ENCODE results near the gene NTM. TPM values are rescaled to one million over a fixed set of nuclear protein-coding genes. Genes with fewer than 3 reads are reported as not detected.

Gene NTM
- total RNA-seq, 1 donor, result not detected

GRCh38 chr11:132142121-132142520, 771.7 kb downstream of the NTM start:
- DNase-seq (ENCODE audit: low read depth in 2 of 3, low spot score in 2 of 3), result no peak

- no peak for DNase-seq (ENCODE audit: low read depth in 2 of 3, low spot score in 2 of 3)
These were observed 772.1 kb downstream of the NTM start for GRCh38 chr11:132142554-132142953.

- DNase-seq (ENCODE audit: low read depth in 2 of 3, low spot score in 2 of 3), result no peak
These were observed 777.0 kb downstream of the NTM start for GRCh38 chr11:132147464-132147863.

GRCh38 chr11:132154781-132155180, 784.4 kb downstream of the NTM start:
- DNase-seq (ENCODE audit: low read depth in 2 of 3, low spot score in 2 of 3), result no peak

DNA sequence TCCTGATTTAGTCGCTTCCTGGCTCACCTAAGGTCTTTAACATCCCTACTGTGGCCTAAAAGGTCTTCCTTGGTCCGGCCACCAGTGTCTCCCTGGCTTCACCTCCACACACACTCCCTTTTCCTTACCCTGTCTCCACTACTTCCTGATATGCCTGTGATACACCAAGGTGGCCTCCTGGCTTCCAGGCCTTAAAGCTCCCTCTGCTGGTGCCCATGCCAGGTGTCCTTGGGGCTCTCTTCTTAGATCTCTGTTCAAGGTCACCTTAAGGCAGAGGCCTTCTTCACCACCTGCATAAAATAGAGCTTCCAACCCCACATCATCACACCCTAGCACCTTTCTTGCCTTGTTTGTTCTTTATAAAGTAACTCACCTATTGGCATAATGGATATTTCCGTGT, 787.7 kb downstream of the NTM start:
- no peak for DNase-seq (ENCODE audit: low read depth in 2 of 3, low spot score in 2 of 3)

DNA sequence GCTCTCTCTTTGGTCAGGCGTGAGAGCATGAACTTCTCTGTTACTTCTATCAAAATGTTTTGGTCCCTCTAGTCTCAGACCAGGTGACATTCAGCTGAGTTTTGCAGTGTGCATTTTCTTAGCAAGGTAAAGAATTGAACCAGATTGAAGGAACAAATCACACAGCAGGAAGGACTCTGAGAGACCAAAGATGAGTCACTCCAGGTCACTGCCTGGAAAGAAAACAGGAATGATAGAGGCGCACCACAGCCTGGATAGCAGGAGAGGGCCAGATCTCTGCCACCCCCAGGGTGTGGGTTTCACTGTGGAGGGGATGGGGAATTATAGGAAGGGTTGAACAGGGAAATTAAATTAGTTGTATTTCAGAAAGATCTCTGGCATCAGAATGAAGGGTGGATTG, 788.3 kb downstream of the NTM start:
- no peak for DNase-seq (ENCODE audit: low read depth in 2 of 3, low spot score in 2 of 3)

DNA sequence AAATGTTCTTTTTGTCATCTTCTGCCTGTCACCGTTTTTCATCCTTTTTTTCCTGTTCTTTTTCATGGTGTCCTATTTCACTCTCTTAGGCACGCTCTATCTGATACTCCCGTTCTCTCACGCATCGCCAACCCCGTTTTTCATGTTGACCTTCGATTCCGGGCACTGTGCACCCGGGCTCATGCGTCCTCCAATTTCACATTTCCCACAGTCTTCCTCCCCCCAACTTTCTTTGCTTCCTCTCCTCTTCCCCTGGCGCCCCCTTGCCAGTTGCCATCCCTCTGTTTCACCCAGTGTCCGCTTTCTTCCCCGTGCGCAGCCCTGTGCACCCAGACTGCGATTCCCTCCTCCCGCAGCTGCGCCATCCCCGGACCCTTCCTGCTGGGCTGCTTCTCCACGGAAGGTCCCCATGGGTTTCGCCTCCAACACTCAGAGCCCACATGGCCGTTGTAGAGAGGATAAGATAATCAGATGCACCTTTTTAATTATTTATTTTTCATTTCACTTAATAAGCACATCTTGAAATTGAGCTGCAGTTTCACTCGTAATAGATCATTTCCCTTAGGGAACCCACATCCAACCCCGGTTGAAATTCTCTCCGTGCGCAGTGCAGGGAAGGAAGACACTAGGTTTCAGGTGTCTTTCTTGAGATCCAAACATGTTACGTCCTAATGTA, 791.1 kb downstream of the NTM start:
- no peak for DNase-seq (ENCODE audit: low read depth in 2 of 3, low spot score in 2 of 3)

DNA sequence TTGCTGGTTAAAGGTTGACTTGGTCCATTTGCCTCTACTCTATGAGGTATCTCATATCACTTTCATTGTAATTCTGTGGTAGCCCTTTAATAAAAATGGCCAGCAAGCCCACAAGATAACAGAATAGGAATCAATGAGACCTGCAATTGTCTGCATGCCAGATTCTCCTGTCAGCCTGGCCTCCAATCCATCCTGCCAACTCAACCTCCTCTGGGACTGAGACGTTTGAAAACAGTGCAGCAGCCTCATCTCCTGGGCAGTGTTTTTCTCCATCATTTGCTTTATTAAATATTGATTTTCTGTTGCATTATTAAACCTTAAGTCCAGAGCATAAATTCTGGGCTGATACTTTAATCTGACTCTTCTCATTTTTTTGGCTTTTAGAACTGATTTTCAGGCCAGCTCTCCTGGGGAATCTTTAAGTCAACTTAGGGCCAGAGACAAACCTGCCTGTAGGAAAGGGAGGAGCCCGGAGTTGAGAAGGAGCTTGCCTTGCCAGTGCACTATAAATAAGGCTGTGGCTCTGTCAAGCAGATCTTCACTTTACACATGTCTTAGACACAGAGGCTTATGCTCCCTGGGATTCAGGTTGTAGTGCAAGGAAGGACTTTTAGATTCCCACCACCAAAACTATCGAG, 798.0 kb downstream of the NTM start:
- no peak for DNase-seq (ENCODE audit: low read depth in 2 of 3, low spot score in 2 of 3)

GRCh38 chr11:132171031-132171430, 800.6 kb downstream of the NTM start:
- DNase-seq (ENCODE audit: low read depth in 2 of 3, low spot score in 2 of 3), result no peak

DNA sequence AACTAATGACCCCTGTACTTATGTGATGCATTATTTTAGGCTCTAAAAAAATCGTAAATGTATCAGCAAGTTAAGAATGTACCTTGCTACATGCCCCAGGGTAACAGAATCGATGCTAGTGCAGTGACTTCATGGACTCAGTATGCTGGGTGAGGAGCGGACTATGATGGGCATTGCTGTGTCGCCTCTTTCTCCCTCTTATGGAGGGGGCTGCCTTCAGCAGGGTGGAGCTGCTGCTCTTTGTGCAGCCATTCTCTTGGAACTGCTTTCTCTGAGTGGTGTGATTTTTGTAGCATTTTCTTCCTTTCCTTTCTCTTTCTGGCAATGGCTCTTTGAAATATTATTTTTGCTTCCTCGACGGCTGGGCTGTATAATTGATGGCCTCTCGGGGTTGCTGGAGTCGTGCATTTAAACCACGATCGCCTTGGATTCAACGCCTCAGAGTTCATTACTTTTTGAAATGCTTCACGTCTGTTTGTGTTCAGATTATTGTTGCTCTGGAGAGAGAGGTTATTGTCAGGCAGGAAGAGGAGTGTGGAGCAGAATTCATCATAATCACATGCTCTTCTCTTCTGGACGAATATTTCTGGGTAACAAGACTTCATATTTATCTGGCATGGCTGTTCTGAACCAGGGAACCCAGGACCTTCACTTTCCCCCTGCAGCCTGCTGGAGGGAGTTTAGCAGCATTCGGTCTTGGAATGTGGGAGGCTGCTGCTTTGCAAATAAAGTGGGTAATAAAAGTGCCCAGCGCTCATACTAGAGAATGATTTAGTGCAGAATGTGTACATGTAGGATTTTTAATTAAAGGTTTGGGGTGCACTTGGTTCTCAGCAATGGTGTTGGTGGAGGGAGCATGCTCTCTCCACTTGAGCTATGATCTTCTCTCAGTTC, 804.2 kb downstream of the NTM start:
- DNase-seq (ENCODE audit: low read depth in 2 of 3, low spot score in 2 of 3), result no peak

DNA sequence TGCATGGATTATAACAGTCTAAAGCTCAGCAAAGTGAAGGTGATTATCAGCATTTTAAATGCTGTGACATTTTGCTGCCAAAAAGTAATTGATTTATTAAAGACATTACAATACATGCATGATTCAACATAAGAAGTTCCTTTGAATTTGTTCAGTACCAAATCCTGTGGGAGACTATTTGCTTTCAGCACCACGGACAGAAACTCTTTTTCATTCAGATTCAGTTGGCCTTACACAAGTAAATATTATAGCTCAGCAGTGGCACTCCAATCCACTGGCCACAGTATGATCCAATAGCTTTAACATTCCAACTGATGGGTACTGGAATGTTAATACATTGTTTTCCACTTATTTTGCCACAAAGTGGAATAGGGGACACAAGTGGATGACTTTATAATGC, 806.7 kb downstream of the NTM start:
- DNase-seq (ENCODE audit: low read depth in 2 of 3, low spot score in 2 of 3), result peak in 1 of 3 donors; percentile 27

DNA sequence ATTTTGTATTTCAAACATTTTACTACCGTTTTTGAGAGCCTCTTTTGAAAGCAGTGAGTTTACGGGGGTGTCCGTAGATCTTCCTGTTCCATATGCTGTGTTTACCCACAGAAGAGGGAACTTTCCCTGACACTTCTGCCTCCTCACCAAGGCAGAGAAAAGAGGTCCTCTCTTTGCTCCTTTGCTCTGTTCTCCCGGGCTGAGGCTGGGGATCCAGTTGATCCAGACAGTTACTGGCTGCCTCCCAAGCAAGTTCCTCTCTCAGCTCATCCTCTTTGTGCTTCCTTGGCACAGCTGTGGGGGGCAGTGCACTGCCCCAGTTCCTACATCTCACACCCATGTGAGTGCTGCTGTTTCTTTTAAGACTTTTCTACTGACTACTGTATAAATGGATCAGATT, 813.7 kb downstream of the NTM start:
- no peak for DNase-seq (ENCODE audit: low read depth in 2 of 3, low spot score in 2 of 3)

- DNase-seq (ENCODE audit: low read depth in 2 of 3, low spot score in 2 of 3), result no peak
These were observed 815.5 kb downstream of the NTM start for GRCh38 chr11:132185726-132186592.

GRCh38 chr11:132186699-132187098, 816.3 kb downstream of the NTM start:
- no peak for DNase-seq (ENCODE audit: low read depth in 2 of 3, low spot score in 2 of 3)

DNA sequence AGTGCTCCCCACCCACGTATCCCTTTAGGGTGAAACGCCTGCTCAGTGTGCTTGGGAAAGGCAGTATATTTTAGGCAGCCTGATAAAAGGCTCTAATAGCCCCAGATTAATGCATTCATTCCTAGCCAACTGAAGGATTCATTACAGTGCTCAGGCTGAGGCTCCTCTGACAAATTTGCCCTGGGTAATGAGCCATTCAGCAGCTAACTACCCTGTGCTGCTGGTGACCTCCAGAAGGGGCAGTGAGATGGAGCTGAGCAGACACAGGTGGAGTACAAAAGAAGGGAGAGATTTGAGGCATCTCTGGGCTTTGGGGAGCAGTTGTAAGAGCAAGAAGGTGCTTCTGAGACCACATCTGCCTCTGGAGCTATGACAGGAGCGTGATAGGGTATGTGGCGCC, 817.0 kb downstream of the NTM start:
- DNase-seq (ENCODE audit: low read depth in 2 of 3, low spot score in 2 of 3), result no peak

- DNase-seq (ENCODE audit: low read depth in 2 of 3, low spot score in 2 of 3), result no peak
These were observed 817.4 kb downstream of the NTM start for GRCh38 chr11:132187814-132188213.

- no peak for DNase-seq (ENCODE audit: low read depth in 2 of 3, low spot score in 2 of 3)
These were observed 826.5 kb downstream of the NTM start for GRCh38 chr11:132196928-132197327.

- DNase-seq (ENCODE audit: low read depth in 2 of 3, low spot score in 2 of 3), result no peak
These were observed 830.0 kb downstream of the NTM start for GRCh38 chr11:132200353-132200936.

DNA sequence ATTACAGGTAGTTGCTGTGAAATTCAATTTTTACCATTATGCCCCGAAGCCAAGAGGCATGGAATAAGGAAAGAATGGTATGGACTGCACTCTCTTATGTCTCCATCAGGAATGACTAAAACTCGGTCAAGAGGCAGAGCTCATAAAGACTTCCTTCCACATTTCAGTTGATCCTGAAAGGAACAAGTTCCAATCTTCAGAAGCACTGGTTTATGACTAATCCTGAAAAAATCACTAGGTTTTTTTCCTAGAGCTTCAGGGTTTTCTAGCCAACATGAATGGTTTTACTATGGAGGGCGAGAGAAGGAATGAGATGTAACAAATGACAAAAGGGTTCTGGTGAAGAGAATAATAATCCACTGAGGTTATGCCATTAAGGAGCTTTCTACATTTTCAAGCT, 832.2 kb downstream of the NTM start:
- DNase-seq (ENCODE audit: low read depth in 2 of 3, low spot score in 2 of 3), result no peak

DNA sequence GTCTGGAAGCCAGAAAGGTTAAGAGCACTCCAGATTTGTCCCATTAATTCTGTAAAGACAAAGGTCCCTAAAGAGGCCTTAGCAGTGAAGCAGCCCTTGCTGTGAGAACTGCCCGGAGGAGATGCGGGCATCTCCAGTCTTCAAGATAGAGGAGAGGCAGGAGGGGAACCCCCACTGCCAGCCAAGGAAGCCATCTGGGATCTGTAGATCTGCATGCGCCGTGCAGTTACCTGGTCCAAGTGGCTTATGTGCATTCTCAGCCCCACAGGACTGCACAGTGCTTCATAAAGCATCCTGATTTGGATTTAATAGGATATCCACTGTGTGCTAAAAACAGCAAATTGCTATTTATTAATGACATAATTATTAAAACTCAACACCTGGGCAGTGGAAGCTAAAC, 834.6 kb downstream of the NTM start:
- no peak for DNase-seq (ENCODE audit: low read depth in 2 of 3, low spot score in 2 of 3)

All from hematopoietic multipotent progenitor cell (in vitro differentiated cells).